Suppressor macrophage (primary cell): ENCODE measurements around the gene OR2AT4.
A peak's percentile ranks its signal among the peaks of the same experiment; 100 is the strongest.
"Not testable (repeated sequence)": the region's sequence is repeated elsewhere in the genome, so short reads cannot be mapped to it uniquely, and the experiment has no call there.

Source experiments
- DNase-seq, 4 experiments: peaks; one replicate each; pipeline ENCODE4 v3.0.0-alpha.2; 2020 to 2022

Gene OR2AT4

DNA sequence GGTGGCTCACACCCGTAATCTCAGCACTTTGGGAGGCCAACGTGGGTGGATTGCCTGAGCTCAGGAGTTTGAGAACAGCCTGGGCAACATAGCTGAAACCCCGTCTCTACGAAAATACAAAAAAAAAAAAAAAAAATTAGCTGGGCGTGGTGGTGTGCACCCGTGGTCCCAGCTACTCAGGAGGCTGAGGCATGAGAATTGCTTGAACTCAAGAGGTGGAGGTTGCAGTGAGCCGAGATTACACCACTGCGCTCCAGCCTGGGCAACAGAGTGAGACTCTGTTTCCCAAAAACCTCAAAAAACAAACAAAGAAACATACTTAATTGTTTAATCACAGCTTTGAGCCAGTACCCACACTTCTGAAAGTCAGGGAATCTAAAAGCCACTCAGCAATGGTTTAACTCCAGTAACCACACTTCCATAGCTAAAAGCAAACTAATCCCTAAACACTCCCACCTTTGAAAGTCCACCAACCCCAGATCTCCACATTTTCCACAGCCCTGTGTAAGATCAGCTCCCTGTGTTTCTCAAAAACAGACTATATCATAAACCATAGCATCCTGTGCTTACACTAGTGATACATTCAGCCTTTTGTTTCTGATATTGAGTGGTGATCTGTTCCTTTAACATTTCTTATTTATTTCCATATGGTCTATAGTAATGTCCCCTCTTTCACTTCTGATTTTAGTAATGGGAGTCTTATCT is 4.9 kb upstream of the OR2AT4 start:
- DNase-seq = no peak

DNA sequence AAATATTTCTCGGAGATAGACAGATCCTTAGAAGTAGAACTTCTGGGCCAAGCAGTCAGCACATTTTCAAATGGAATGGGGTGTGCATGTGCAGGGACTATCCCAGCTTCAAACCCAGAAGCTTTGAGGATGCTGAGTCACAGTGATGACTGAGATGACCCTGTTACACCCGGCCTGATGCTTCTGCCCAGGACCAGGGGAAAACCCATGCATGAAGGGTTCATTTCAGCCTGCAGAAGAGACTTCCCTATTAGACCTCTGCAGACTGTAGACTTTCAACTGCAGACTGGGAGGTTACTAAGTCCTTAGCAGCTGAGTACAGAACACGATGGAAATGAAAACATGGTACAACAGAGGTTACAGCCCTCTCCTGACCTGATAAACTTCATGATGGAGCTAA is 3.6 kb upstream of the OR2AT4 start:
- DNase-seq = peak; percentile 89 to 96 (median 94)

GRCh38 chr11:75099635-75100034 is 3.0 kb upstream of the OR2AT4 start:
- DNase-seq = no peak

- DNase-seq = not testable (repeated sequence)
These were observed 2.3 kb upstream of the OR2AT4 start for GRCh38 chr11:75098835-75099439.

GRCh38 chr11:75098181-75098580 is 1.5 kb upstream of the OR2AT4 start:
- not testable (repeated sequence) for DNase-seq

DNA sequence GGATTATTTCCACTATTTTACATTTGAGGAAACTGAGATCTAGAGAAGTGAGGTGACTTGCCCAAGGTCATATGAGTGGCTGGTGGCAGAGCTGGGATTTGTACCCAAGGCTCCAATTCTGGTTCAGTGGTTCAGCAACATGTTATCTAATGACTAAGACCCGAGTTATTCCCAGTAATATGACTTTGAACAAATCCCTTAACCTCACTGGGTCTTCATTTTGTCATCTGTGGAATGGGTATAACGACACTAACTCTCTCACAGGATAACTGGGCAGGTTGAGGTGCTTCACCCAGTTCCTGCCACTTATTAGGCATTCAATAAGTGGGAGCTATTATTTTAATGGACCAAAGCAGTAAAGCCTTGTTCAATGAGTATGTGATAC is 489 bp upstream of the OR2AT4 start:
- DNase-seq = no peak

- not testable (repeated sequence) for DNase-seq
These were observed 2.3 kb downstream of the OR2AT4 start for GRCh38 chr11:75094382-75094781.

DNA sequence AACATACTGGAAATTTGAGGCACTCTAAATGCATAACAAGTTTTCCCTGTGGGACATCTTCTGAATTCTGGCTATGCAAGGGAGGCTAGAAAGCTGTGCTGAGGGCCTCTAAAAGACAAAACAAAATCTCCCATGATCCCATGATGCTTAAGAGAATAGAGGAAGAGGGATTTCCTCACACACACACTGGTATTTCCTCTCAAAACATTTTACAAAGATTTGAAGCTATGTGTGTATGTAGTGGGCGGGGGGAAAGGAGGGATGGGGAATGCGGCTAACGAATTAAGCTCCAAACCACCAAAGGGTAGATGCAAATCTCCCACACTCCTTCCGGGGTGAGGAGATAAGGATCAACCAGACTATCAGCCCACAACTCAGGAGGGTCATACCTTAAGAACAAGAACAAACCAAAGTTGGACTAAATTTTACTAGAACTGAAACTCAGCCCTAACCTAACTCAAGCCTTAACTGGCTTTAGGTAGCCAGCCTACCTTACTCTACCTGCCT is 6.0 kb downstream of the OR2AT4 start:
- DNase-seq = peak in 2 of 4 experiments; percentile 17 to 40

DNA sequence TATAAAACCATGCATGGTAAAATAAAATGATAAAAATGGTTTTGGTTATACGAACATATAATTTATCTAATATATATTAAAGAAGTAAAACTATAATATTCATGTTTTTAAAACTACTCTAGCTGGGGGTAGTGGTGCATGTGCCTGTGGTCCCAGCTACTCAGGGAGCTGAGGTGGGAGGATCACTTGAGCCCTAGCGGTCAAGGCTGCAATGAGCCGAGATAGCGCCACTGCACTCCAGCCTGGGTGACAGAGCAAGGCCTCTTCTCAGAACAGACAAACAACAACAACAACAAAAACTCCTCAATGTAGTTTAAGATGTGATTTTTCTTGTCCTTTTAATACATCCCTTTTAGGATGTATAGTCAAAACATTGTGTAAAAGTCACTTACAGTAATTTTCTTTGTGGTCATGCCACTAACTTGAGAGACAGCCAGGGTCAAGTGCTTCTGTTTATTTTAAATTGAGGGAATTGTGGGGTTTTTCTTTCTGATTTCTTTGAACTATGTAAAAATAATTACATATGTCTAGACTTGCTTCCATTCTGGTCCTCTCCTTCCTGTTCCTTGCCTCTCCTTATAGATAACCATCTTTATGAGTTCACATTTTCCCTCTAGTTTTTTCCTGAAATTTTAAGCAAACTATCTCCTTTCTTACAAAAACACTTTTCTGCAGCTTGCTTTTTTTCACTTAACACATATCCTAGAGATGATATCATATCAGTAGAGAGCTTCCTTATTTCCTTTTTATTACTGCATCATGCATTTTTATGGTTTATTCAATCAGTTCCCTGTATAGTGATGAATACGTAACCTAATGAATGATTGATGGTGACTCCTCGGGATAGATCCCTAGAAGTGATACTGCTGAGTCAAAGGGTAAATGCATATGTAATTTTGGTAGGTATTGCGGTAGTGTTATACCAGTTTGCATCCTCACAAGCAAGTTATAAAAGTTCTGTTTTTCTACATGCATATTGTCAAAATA is 9.1 kb downstream of the OR2AT4 start:
- no peak for DNase-seq

DNA sequence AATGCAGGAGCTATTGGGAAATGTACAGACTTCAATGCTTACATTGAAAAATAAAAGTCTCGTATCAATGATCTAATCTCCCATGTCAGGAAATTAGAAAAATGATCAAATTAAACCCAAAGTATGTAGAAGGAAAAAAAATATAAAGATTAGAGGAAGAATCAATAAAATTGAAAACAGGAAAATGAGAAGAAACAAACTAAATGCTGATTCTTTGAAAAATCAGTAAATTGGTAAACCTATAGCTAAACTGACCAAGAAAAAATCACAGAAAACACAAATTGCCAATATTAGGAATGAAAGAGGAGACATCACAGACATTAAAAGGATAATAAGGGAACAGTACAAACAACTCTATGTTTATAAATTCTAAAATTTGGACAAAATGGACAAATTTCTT is 11.8 kb downstream of the OR2AT4 start:
- DNase-seq = no peak

DNA sequence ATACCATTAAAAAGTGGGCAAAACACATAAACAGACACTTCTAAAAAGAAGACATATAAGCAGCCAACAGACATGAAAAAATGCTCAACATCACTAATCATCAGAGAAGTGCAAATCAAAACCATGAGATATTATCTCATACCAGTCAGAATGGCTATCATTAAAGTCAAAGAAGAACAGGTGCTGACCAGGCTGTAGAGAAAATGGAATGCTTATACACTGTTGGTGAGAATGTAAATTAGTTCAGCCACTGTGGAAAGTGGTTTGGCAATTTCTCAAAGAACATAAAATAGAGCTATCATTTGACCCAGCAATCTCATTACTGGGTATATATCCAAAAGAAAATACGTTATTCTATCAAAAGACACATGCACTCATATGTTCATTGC is 13.5 kb downstream of the OR2AT4 start:
- no peak for DNase-seq

DNA sequence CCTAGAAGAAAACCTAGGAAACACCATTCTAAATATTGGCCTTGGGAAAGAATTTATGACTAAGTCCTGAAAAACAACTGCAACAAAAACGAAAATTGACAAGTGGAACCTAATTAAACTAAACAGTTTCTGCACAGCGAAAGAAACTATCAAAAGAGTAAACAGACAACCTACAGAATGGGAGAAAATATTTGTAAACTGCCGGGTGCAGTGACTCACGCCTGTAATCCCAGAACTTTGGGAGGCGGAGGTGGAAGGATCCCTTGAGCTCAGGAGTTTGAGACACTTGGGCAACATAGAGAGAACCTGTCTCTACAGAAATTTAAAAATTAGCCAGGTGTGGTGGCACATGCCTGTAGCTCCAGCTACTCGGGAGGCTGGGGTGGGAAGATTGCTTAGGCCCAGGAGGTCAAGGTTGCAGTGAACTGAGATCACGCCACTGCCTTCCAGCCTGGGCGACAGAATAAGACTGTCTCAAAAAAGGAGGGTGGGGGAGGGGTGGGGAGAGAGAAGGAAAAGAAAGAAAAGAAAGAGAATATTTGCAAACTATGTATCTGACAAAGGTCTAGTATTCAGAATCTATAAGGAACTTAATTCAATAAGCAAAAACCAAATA is 14.0 kb downstream of the OR2AT4 start:
- DNase-seq = no peak

DNA sequence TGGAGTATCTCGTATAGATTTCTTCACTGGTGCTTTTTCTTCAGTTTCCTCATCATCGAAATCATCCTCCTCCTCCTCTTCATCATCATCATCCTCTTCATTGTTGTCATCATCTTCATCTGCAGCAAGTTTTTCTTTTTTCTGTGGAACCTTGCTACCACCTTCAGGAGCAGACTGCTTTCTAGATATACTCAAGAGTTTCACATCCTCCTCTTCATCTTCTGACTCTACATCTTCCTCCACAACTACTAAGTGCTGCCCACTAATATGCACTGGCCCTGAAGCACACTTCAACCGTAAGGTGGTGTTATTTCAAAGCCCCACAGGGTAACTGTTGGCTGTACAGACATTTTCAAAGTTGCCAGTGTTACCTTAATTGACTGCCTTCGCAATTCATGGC is 17.1 kb downstream of the OR2AT4 start:
- DNase-seq = no peak

DNA sequence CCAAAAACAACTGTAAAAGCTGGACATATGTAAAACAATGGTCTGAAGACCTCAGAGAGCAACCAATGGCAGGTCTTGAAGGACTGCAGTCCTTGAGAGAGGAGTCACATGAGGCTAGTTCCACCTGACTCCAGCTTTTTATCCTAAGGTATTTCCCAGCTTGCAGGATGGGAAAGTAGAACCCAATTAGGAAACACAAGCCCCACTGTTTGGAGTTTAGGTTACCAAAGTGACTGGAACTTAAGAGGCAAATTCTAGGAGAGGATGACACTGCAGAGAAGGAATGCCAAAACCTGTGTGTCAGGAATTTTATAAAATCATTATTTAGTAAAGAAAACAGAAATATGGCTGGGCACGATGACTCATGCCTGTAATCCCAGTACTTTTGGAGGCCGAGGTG is 18.4 kb downstream of the OR2AT4 start:
- no peak for DNase-seq

- peak; percentile 60 to 89 (median 76) for DNase-seq
These were observed 19.4 kb downstream of the OR2AT4 start for GRCh38 chr11:75077316-75077715.

DNA sequence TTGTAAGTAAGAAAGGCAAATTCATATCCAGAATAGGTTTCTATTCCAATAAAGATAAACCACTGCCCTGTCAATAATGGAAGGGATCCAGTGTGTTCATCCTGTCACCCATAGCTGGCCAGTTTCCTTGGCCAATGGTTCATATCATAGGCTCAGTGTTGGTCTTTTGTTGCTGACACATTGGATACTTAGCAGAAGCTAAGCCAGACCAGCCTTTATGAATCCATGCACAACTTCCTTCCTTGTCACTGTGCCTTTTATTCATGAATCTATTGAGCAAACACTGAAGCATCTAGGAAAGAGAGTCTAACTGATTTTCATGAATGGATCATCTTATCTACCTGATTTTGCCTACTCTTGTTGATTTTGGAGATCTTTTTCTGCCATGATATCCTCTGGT is 20.0 kb downstream of the OR2AT4 start:
- peak; percentile 33 to 70 (median 54) for DNase-seq

DNA sequence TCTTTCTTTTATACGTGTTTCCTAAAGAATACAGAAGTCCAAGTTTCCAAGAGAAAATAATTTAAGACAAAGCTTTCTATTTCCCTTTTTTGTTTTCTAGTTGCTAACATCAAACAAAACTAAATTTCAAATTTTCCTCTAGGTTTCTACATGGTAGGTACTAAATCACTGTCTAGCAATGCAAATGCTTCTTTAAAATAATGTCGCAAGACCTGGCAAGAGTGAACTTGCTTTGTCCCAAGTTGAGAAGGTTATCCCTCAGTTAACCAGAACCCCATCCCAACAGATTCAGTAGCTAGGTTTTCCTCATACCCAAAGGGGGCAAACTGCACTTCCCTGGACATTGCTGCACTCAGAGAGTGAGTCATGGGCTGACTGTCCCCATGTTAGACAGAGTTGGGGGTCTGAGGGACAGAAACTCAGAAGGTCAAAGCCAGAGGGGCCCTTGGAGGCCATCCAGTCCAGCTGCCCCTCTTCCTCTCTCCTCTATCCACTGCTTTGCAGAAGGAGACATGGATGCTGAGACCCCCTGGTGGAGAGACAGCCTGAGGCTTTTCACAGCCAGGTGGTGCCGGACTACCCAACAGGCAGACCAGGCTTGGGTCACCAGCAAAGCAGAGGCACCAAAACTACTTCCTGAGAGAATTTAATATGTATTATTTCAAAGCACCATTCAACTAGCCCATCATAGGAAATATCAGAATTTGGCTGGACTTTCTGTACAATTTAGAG is 23.1 kb downstream of the OR2AT4 start:
- no peak for DNase-seq

GRCh38 chr11:75072582-75072981 is 24.1 kb downstream of the OR2AT4 start:
- no peak for DNase-seq

- no peak for DNase-seq
These were observed 27.2 kb downstream of the OR2AT4 start for GRCh38 chr11:75069473-75069872.

DNA sequence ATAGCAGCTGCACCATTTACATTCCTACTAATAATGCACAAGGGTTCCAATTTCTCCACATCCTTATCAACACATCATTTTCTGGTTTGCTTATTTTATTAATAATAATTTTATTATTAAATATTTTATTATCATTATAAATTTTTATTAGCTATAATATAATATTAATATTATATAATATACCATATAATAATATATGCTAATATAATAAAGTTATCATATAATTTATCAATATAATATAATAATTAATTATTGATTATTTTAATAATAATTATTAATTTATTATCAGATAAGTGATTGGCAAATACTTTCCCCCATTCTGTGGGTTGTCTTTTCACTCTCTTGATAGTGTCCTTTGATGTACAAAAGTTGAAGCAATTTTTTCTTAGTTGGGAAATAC is 27.7 kb downstream of the OR2AT4 start:
- no peak for DNase-seq

- DNase-seq = no peak
These were observed 28.1 kb downstream of the OR2AT4 start for GRCh38 chr11:75068559-75068958.

DNA sequence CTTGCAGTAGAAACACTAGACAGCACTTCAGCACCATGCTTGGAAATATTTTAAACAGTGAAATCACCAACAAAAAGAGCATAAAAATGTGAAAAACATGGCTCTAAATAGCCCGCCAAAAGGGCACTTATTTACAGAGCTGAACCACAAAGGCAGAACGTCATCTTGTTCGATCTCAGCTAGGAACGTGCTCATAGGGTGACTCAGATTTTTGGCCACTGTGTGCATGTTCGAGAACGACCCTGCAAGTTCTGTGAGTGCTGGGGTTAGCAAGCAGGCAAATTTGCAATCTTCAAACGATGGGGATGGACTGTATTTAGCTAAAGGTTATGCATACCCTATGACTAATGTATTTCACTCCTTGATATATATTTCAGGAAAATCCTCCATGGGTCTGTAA is 30.6 kb downstream of the OR2AT4 start:
- no peak for DNase-seq
